ENCODE data around the gene CDON.

The CDON gene

GRCh38 chr11:126063507-126063852 lies 814 bp upstream of the CDON start:
- H3K9ac ChIP-seq (ENCODE audit: low read length), result peak overlapping the region; percentile 32
- H2BK5ac ChIP-seq (ENCODE audit: low read length), result no peak overlapping the region
- no peak overlapping the region for H2BK15ac ChIP-seq (replicated peaks; ENCODE audit: low read depth)
- no CpG with 5 or more reads among the region's 10 CpGs for WGBS (ENCODE audit: extremely low coverage, insufficient coverage, low lambda C conversion rate)
- no peaks in the 10 kb centered on the region for H3K27me3 ChIP-seq (ENCODE audit: insufficient read depth, low read length, poor library complexity)
- H4K8ac ChIP-seq (ENCODE audit: low read depth, low read length), result no peak overlapping the region
- H2AK5ac ChIP-seq (ENCODE audit: low read length), result no peak overlapping the region
- no peaks in the 10 kb centered on the region for H3K79me2 ChIP-seq (ENCODE audit: control insufficient read depth, insufficient read depth, low read length)
- H3K27ac ChIP-seq (ENCODE audit: low read depth, low read length), result no peak overlapping the region
- H3K56ac ChIP-seq (ENCODE audit: low read length), result peak overlapping the region; percentile 71
- H3K79me1 ChIP-seq (ENCODE audit: low read length), result no peaks in the 10 kb centered on the region
- H3K4me2 ChIP-seq (ENCODE audit: low read length), result peak overlapping the region; percentile 44
- no peak overlapping the region for H3K4me3 ChIP-seq (ENCODE audit: low read length)
- H3K23ac ChIP-seq (ENCODE audit: low read length), result no peak overlapping the region
- H4K5ac ChIP-seq (ENCODE audit: low read length), result no peak overlapping the region
- no peak overlapping the region for H3K4ac ChIP-seq (ENCODE audit: low read depth, low read length)
- H3K18ac ChIP-seq (ENCODE audit: low read length), result no peak overlapping the region
- H3K36me3 ChIP-seq (ENCODE audit: control insufficient read depth, insufficient read depth, low read length), result no peaks in the 10 kb centered on the region
- no peaks in the 10 kb centered on the region for H3K4me1 ChIP-seq (ENCODE audit: control insufficient read depth, low read depth, low read length)
- no peak overlapping the region for H2BK120ac ChIP-seq (ENCODE audit: low read depth, low read length)
- no peak for DNase-seq

- no CpG with 5 or more reads among the region's 57 CpGs for WGBS (ENCODE audit: extremely low coverage, insufficient coverage, low lambda C conversion rate)
- H3K27ac ChIP-seq (ENCODE audit: low read depth, low read length), result no peak overlapping the region
- DNase-seq, result peak; percentile 89
Measured at GRCh38 chr11:126061707-126062678, 673 bp downstream of the CDON start.

GRCh38 chr11:126060757-126061171 lies 1.9 kb downstream of the CDON start:
- Histone ChIP-seq H3K4me1 (ENCODE audit: control insufficient read depth, low read depth, low read length) (no peaks in the 10 kb centered on the region), H3K79me2 (ENCODE audit: control insufficient read depth, insufficient read depth, low read length) (no peaks in the 10 kb centered on the region), H4K5ac (ENCODE audit: low read length) (no peak overlapping the region), H3K79me1 (ENCODE audit: low read length) (no peaks in the 10 kb centered on the region), H3K18ac (ENCODE audit: low read length) (no peak overlapping the region), H3K27ac (ENCODE audit: low read depth, low read length) (no peak overlapping the region), H2BK15ac (replicated peaks; ENCODE audit: low read depth) (no peak overlapping the region), H3K4ac (ENCODE audit: low read depth, low read length) (no peak overlapping the region), H3K9ac (ENCODE audit: low read length) (no peak overlapping the region), H2BK5ac (ENCODE audit: low read length) (no peak overlapping the region), H2BK120ac (ENCODE audit: low read depth, low read length) (no peak overlapping the region), H3K27me3 (ENCODE audit: insufficient read depth, low read length, poor library complexity) (no peaks in the 10 kb centered on the region), H3K36me3 (ENCODE audit: control insufficient read depth, insufficient read depth, low read length) (no peaks in the 10 kb centered on the region), H3K23ac (ENCODE audit: low read length) (no peak overlapping the region), H3K56ac (ENCODE audit: low read length) (no peak overlapping the region), H3K4me3 (ENCODE audit: low read length) (no peak overlapping the region), H2AK5ac (ENCODE audit: low read length) (no peak overlapping the region), H4K8ac (ENCODE audit: low read depth, low read length) (no peak overlapping the region), H3K4me2 (ENCODE audit: low read length) (no peak overlapping the region)
- WGBS (ENCODE audit: extremely low coverage, insufficient coverage, low lambda C conversion rate), result no CpG with 5 or more reads among the region's 2 CpGs
- DNase-seq, result no peak

More at GRCh38 chr11:126061707-126062678, 673 bp downstream of the CDON start:
- Histone ChIP-seq H3K4me1 (ENCODE audit: control insufficient read depth, low read depth, low read length) (no peaks in the 10 kb centered on the region), H3K79me2 (ENCODE audit: control insufficient read depth, insufficient read depth, low read length) (no peaks in the 10 kb centered on the region), H3K4me3 (ENCODE audit: low read length) (peak overlapping the region; percentile 45), H2AK5ac (ENCODE audit: low read length) (no peak overlapping the region), H3K56ac (ENCODE audit: low read length) (peak overlapping the region; percentile 82), H3K36me3 (ENCODE audit: control insufficient read depth, insufficient read depth, low read length) (no peaks in the 10 kb centered on the region), H3K23ac (ENCODE audit: low read length) (peak overlapping the region; percentile 73), H2BK15ac (replicated peaks; ENCODE audit: low read depth) (no peak overlapping the region), H3K9ac (ENCODE audit: low read length) (peak overlapping the region; percentile 68), H2BK120ac (ENCODE audit: low read depth, low read length) (no peak overlapping the region), H3K18ac (ENCODE audit: low read length) (peak overlapping the region; percentile 43), H3K79me1 (ENCODE audit: low read length) (no peaks in the 10 kb centered on the region), H4K5ac (ENCODE audit: low read length) (no peak overlapping the region), H3K27me3 (ENCODE audit: insufficient read depth, low read length, poor library complexity) (no peaks in the 10 kb centered on the region), H2BK5ac (ENCODE audit: low read length) (no peak overlapping the region), H4K8ac (ENCODE audit: low read depth, low read length) (no peak overlapping the region), H3K4me2 (ENCODE audit: low read length) (peak overlapping the region; percentile 52), H3K4ac (ENCODE audit: low read depth, low read length) (no peak overlapping the region)

GRCh38 chr11:126059238-126059781 lies 3.4 kb downstream of the CDON start:
- WGBS (ENCODE audit: extremely low coverage, insufficient coverage, low lambda C conversion rate), result no CpG with 5 or more reads among the region's 10 CpGs
- no peak overlapping the region for H3K18ac ChIP-seq (ENCODE audit: low read length)

GRCh38 chr11:126058105-126058874 lies 4.4 kb downstream of the CDON start:
- no peaks in the 10 kb centered on the region for H3K27me3 ChIP-seq (ENCODE audit: insufficient read depth, low read length, poor library complexity)
- no peak overlapping the region for H3K23ac ChIP-seq (ENCODE audit: low read length)
- no peaks in the 10 kb centered on the region for H3K79me2 ChIP-seq (ENCODE audit: control insufficient read depth, insufficient read depth, low read length)
- no peak overlapping the region for H4K5ac ChIP-seq (ENCODE audit: low read length)
- no peaks in the 10 kb centered on the region for H3K36me3 ChIP-seq (ENCODE audit: control insufficient read depth, insufficient read depth, low read length)
- H2BK5ac ChIP-seq (ENCODE audit: low read length), result no peak overlapping the region
- no peak overlapping the region for H2AK5ac ChIP-seq (ENCODE audit: low read length)
- no peak overlapping the region for H3K4ac ChIP-seq (ENCODE audit: low read depth, low read length)
- DNase-seq, result no peak
- H2BK120ac ChIP-seq (ENCODE audit: low read depth, low read length), result no peak overlapping the region
- peaks cover 4% of the 10 kb centered on the region for H3K79me1 ChIP-seq (ENCODE audit: low read length)
- H3K18ac ChIP-seq (ENCODE audit: low read length), result no peak overlapping the region
- no peaks in the 10 kb centered on the region for H3K4me1 ChIP-seq (ENCODE audit: control insufficient read depth, low read depth, low read length)
- H2BK15ac ChIP-seq (replicated peaks; ENCODE audit: low read depth), result no peak overlapping the region
- H3K4me2 ChIP-seq (ENCODE audit: low read length), result no peak overlapping the region
- H4K8ac ChIP-seq (ENCODE audit: low read depth, low read length), result no peak overlapping the region
- WGBS (ENCODE audit: extremely low coverage, insufficient coverage, low lambda C conversion rate), result no CpG with 5 or more reads among the region's 6 CpGs
- H3K56ac ChIP-seq (ENCODE audit: low read length), result no peak overlapping the region
- no peak overlapping the region for H3K4me3 ChIP-seq (ENCODE audit: low read length)
- H3K27ac ChIP-seq (ENCODE audit: low read depth, low read length), result no peak overlapping the region
- H3K9ac ChIP-seq (ENCODE audit: low read length), result no peak overlapping the region

More at GRCh38 chr11:126059238-126059781, 3.4 kb downstream of the CDON start:
- H2AK5ac ChIP-seq (ENCODE audit: low read length), result no peak overlapping the region
- H2BK120ac ChIP-seq (ENCODE audit: low read depth, low read length), result no peak overlapping the region
- DNase-seq, result peak; percentile 74
- H3K4me1 ChIP-seq (ENCODE audit: control insufficient read depth, low read depth, low read length), result no peaks in the 10 kb centered on the region
- H3K4me2 ChIP-seq (ENCODE audit: low read length), result no peak overlapping the region
- no peak overlapping the region for H4K5ac ChIP-seq (ENCODE audit: low read length)
- no peak overlapping the region for H3K4ac ChIP-seq (ENCODE audit: low read depth, low read length)
- H3K79me2 ChIP-seq (ENCODE audit: control insufficient read depth, insufficient read depth, low read length), result no peaks in the 10 kb centered on the region
- peaks cover 4% of the 10 kb centered on the region for H3K79me1 ChIP-seq (ENCODE audit: low read length)
- no peak overlapping the region for H2BK15ac ChIP-seq (replicated peaks; ENCODE audit: low read depth)
- no peaks in the 10 kb centered on the region for H3K36me3 ChIP-seq (ENCODE audit: control insufficient read depth, insufficient read depth, low read length)
- H4K8ac ChIP-seq (ENCODE audit: low read depth, low read length), result no peak overlapping the region
- H3K9ac ChIP-seq (ENCODE audit: low read length), result no peak overlapping the region
- H3K4me3 ChIP-seq (ENCODE audit: low read length), result no peak overlapping the region
- no peak overlapping the region for H3K27ac ChIP-seq (ENCODE audit: low read depth, low read length)
- H3K23ac ChIP-seq (ENCODE audit: low read length), result no peak overlapping the region
- no peaks in the 10 kb centered on the region for H3K27me3 ChIP-seq (ENCODE audit: insufficient read depth, low read length, poor library complexity)
- no peak overlapping the region for H2BK5ac ChIP-seq (ENCODE audit: low read length)
- no peak overlapping the region for H3K56ac ChIP-seq (ENCODE audit: low read length)
